Liver (tissue), 9 donors: ENCODE measurements around the gene TXNIP. TPM values are rescaled to one million over a fixed set of nuclear protein-coding genes. Genes with fewer than 3 reads are reported as not detected.
"Not testable (repeated sequence)": the region's sequence is repeated elsewhere in the genome, so short reads cannot be mapped to it uniquely, and the experiment has no call there.

Source experiments
- DNase-seq: peaks from one replicate; pipeline ENCODE4 v3.0.0-alpha.2; 2017; ENCODE audit warnings: low spot score
- H3K27ac ChIP-seq, 2 donors: one replicate each; pipeline ENCODE4 v1.7.0; 2013; ENCODE audit warnings: inconsistent platforms in 2 of 2, low read length in 2 of 2, control low read depth in 1 of 2, low read depth in 1 of 2, mild to moderate bottlenecking in 1 of 2
- H3K27me3 ChIP-seq, 4 donors: one replicate each; pipeline versions ENCODE4 v1.6.1 to v1.7.0; 2013; ENCODE audit warnings: low read length in 3 of 4, inconsistent platforms in 1 of 4, mild to moderate bottlenecking in 1 of 4, moderate library complexity in 1 of 4; ENCODE audit not compliant: control insufficient read depth in 4 of 4, insufficient read depth in 4 of 4
- H3K36me3 ChIP-seq, 4 donors: one replicate each; pipeline versions ENCODE4 v1.6.1 to v1.7.0; 2013; ENCODE audit warnings: low read length in 3 of 4, mild to moderate bottlenecking in 3 of 4, low read depth in 1 of 4, moderate library complexity in 1 of 4; ENCODE audit not compliant: control insufficient read depth in 4 of 4, insufficient read depth in 3 of 4
- H3K4me1 ChIP-seq, 4 donors: one replicate each; pipeline versions ENCODE4 v1.6.1 to v1.7.0; 2013; ENCODE audit warnings: low read length in 3 of 4, mild to moderate bottlenecking in 3 of 4, moderate library complexity in 1 of 4; ENCODE audit not compliant: control insufficient read depth in 4 of 4, insufficient read depth in 4 of 4
- H3K4me3 ChIP-seq, 3 donors: one replicate each; pipeline versions ENCODE4 v1.6.1 to v1.7.0; 2013; ENCODE audit warnings: low read length in 3 of 3, control low read depth in 1 of 3, low read depth in 1 of 3, mild to moderate bottlenecking in 1 of 3
- H3K9ac ChIP-seq, 2 donors: one replicate each; pipeline ENCODE4 v1.7.0; 2013; ENCODE audit warnings: low read length in 2 of 2, mild to moderate bottlenecking in 2 of 2, moderate library complexity in 2 of 2, control low read depth in 1 of 2, low read depth in 1 of 2
- H3K9me3 ChIP-seq, 4 donors: one replicate each; pipeline versions ENCODE4 v1.6.1 to v1.7.0; 2013; ENCODE audit warnings: low read length in 3 of 4; ENCODE audit not compliant: control insufficient read depth in 4 of 4
- EGR1 ChIP-seq, 2 donors: IDR thresholded peaks; 2 replicates each; pipeline ENCODE4 v1.6.1; 2016 to 2018; ENCODE audit warnings: antibody characterized with exemption in 2 of 2, low read depth in 2 of 2
- FOXA1 ChIP-seq: IDR thresholded peaks from 2 replicates; pipeline ENCODE4 v1.6.1; 2016; ENCODE audit warnings: antibody characterized with exemption
- FOXA2 ChIP-seq: IDR thresholded peaks from 2 replicates; pipeline ENCODE4 v1.6.1; 2016; ENCODE audit warnings: antibody characterized with exemption
- GABPA ChIP-seq, 2 donors: IDR thresholded peaks in 1 of 2; conservative IDR thresholded peaks in 1 of 2; 2 replicates each; pipeline ENCODE4 v1.6.1; 2016; ENCODE audit warnings: antibody characterized with exemption in 2 of 2, mild to moderate bottlenecking in 1 of 2, moderate library complexity in 1 of 2
- HNF4A ChIP-seq, 2 donors: conservative IDR thresholded peaks; 2 replicates each; pipeline ENCODE4 v1.6.1; 2016; ENCODE audit warnings: antibody characterized with exemption in 2 of 2, mild to moderate bottlenecking in 2 of 2
- HNF4G ChIP-seq: IDR thresholded peaks from 2 replicates; pipeline ENCODE4 v1.6.1; 2016; ENCODE audit warnings: antibody characterized with exemption
- JUND ChIP-seq, 2 donors: IDR thresholded peaks; 2 replicates each; pipeline ENCODE4 v1.6.1; 2016; ENCODE audit warnings: antibody characterized with exemption in 2 of 2
- NR2F2 ChIP-seq: IDR thresholded peaks from 2 replicates; pipeline ENCODE4 v1.6.1; 2016; ENCODE audit warnings: antibody characterized with exemption
- RAD21 ChIP-seq, 2 donors: IDR thresholded peaks; 2 replicates each; pipeline ENCODE4 v1.6.1; 2016; ENCODE audit warnings: antibody characterized with exemption in 2 of 2, mild to moderate bottlenecking in 2 of 2
- RXRA ChIP-seq, 2 donors: IDR thresholded peaks; 2 replicates each; pipeline ENCODE4 v1.6.1; 2017 to 2018; ENCODE audit warnings: antibody characterized with exemption in 2 of 2, mild to moderate bottlenecking in 1 of 2
- SP1 ChIP-seq: IDR thresholded peaks from 2 replicates; pipeline ENCODE4 v1.6.1; 2018; ENCODE audit warnings: antibody characterized with exemption, mild to moderate bottlenecking
- TAF1 ChIP-seq: conservative IDR thresholded peaks from 2 replicates; pipeline ENCODE4 v1.6.1; 2016; ENCODE audit warnings: antibody characterized with exemption, mild to moderate bottlenecking
- WGBS: extraction: QIAGEN DNeasy Blood & Tissue Kit; methylation state at CpG from one replicate; pipeline ENCODE4 v1.1.7; 2013; 5-methylcytosine and 5-hydroxymethylcytosine counted together
- polyA plus RNA-seq, 2 donors: library from polyadenylated mRNA; stranded (reverse) in 1 of 2; unstranded in 1 of 2; fragments of 200-250 nt in 1 of 2; fragments of >200 nt in 1 of 2; fragmentation: Nextera tagmentation in 1 of 2; extraction: Ambion mirVana in 1 of 2; gene quantifications; one replicate each; pipeline versions ENCODE4 v1.2.1 to v1.2.3, GENCODE V29; 2013 to 2015
- total RNA-seq, 2 donors: library from RNA; depleted of rRNA; stranded (reverse); fragments of >200 nt; gene quantifications; one replicate each; pipeline ENCODE4 v1.2.3, GENCODE V29; 2014
- TF ChIP-seq, protein P1 (sequence below): IDR thresholded peaks from 2 replicates; pipeline ENCODE4 v1.6.1; 2016; ENCODE audit warnings: antibody characterized with exemption
- TF ChIP-seq, protein P2 (sequence below): IDR thresholded peaks from 2 replicates; pipeline ENCODE4 v1.6.1; 2016; ENCODE audit warnings: antibody characterized with exemption
- TF ChIP-seq, protein P3 (sequence below): fragments of 150-350 bp; IDR thresholded peaks from 2 replicates; pipeline ENCODE4 v1.5.1; 2017; ENCODE audit warnings: improper control_type of control experiment, low read depth, low read length; ENCODE audit not compliant: missing input control
- TF ChIP-seq, protein P4 (sequence below): IDR thresholded peaks from 2 replicates; pipeline ENCODE4 v1.6.1; 2016; ENCODE audit warnings: antibody characterized with exemption
- donor health status: healthy.
- donor health status: healthy.
- donor health status: healthy.
- donor health status: healthy.
- donor health status: healthy.

Gene TXNIP
- total and polyA plus RNA-seq, 4 donors = 53.8 to 223 (median 92.0) TPM

DNA sequence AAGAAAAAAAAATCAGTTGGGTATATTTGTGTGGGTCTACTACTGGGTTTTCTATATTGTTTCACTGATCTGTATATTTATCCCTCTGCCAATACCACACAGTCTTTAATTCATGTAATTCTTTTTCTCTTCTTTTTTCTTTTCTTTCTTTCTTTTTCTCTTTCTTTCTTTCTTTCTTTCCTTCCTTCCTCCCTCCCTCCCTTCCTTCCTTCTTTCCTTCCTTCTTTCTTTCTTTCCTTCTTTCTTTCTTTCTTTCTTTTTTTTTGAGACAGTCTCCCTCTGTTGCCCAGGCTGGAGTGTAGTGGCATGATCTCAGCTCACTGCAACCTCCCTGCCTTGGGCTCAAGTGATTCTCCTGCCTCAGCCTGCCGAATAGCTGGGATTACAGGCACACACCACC is 30.3 kb upstream of the TXNIP start:
- H3K4me3 ChIP-seq, H3K4me1 ChIP-seq, H3K9ac ChIP-seq, DNase-seq, H3K27me3 ChIP-seq, H3K27ac ChIP-seq, H3K36me3 ChIP-seq, H3K9me3 ChIP-seq: not testable (repeated sequence)
- 93% methylated on average over 1 of the region's 1 CpG for WGBS

DNA sequence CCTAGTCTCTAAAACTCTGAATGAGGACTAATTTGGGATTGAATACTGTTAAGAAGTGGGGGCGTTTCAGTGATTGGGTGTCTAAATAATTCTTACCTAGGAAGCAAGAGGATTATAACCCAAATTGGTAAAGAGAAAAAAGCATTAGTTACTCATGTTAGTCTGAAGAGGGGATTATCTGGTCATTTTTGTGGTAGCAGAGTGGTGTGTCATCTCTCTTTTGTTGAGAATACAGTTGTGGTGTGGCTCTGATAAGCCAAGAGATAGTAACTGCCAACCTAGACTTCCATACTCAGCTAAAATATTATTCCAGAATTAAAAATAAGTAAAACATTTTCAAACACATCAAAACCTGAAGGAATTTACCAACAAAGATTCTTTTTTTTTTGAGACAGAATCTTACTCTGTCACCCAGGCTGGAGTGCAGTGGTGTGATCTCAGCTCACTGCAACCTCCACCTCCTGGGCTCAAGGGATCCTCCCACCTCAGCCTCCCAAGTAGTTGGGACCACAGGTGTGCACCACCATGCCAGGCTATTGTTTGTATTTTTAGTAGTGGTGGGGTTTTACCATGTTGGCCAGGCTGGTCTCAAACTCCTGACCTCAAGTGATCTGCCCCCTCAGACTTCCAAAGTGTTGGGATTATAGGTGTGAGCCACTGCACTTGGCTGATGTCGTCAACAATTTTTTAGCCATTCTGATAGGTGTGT is 29.6 kb upstream of the TXNIP start:
- not testable (repeated sequence) for H3K27me3 ChIP-seq, H3K9me3 ChIP-seq, H3K9ac ChIP-seq, DNase-seq, H3K27ac ChIP-seq, H3K36me3 ChIP-seq, H3K4me1 ChIP-seq, H3K4me3 ChIP-seq
- WGBS = 91% methylated on average over 2 of the region's 2 CpGs

DNA sequence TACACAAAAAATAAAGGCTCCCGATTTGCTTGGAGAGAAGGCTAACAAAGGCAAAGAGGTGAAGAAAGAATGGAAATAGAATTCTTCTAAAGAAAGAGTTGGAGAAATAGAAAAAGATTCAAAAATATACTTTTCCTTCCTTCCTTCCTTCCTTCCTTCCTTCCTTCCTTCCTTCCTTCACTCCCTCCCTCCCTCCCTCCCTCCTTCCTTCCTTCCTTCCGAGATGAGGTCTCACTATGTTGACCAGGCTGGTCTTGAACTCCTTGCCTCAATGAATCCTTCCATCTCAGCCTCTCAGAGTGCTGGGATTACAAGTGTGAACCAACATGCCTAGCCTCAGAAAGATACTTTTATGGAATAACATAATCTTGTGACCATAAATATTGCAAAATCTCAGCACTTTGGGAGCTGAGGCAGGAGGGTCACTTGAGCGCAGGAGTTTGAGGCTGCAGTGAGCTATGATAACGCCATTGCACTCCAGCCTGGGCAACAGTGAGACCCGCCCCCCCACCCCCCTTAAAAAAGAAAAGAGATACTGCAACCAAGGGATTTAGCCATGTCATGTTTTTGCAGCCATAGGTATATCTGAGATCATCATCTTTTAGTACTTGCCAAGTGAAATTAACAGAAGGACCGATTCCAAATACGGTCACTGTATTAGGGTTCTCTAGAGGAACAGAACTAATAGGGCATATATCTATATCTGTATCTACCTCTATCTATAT is 26.2 kb upstream of the TXNIP start:
- no peak overlapping the region for H3K9ac ChIP-seq
- H3K4me1 ChIP-seq = peaks cover 2 to 20% (median 9%) of the 10 kb centered on the region in 4 donors
- no peaks in the 10 kb centered on the region for H3K27me3 ChIP-seq
- H3K36me3 ChIP-seq = peaks cover 2 to 12% (median 7%) of the 10 kb centered on the region in 4 donors
- H3K4me3 ChIP-seq = no peak overlapping the region
- 83% methylated on average over 7 of the region's 7 CpGs for WGBS
- H3K9me3 ChIP-seq = no peaks in the 10 kb centered on the region
- no peak for DNase-seq
- TF ChIP-seq, protein P1, sequence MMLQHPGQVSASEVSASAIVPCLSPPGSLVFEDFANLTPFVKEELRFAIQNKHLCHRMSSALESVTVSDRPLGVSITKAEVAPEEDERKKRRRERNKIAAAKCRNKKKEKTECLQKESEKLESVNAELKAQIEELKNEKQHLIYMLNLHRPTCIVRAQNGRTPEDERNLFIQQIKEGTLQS = no peak
- TF ChIP-seq GABPA (IDR thresholded peaks at IDR 0.05 in 1 of 2, conservative IDR thresholded peaks at IDR 0.05 in 1 of 2) = no peak
- no peak for TF ChIP-seq JUND (IDR thresholded peaks at IDR 0.05)
- no peak for TF ChIP-seq EGR1 (IDR thresholded peaks at IDR 0.05; ENCODE audit: low read depth in 2 of 2)
- no peak for TF ChIP-seq SP1
- no peak for TF ChIP-seq RAD21 (IDR thresholded peaks at IDR 0.05)
- TF ChIP-seq, protein P2, sequence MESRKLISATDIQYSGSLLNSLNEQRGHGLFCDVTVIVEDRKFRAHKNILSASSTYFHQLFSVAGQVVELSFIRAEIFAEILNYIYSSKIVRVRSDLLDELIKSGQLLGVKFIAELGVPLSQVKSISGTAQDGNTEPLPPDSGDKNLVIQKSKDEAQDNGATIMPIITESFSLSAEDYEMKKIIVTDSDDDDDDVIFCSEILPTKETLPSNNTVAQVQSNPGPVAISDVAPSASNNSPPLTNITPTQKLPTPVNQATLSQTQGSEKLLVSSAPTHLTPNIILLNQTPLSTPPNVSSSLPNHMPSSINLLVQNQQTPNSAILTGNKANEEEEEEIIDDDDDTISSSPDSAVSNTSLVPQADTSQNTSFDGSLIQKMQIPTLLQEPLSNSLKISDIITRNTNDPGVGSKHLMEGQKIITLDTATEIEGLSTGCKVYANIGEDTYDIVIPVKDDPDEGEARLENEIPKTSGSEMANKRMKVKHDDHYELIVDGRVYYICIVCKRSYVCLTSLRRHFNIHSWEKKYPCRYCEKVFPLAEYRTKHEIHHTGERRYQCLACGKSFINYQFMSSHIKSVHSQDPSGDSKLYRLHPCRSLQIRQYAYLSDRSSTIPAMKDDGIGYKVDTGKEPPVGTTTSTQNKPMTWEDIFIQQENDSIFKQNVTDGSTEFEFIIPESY = no peak
- no peak for TF ChIP-seq TAF1
- TF ChIP-seq FOXA2 = no peak
- no peak for TF ChIP-seq RXRA (IDR thresholded peaks at IDR 0.05)
- TF ChIP-seq, protein P3, sequence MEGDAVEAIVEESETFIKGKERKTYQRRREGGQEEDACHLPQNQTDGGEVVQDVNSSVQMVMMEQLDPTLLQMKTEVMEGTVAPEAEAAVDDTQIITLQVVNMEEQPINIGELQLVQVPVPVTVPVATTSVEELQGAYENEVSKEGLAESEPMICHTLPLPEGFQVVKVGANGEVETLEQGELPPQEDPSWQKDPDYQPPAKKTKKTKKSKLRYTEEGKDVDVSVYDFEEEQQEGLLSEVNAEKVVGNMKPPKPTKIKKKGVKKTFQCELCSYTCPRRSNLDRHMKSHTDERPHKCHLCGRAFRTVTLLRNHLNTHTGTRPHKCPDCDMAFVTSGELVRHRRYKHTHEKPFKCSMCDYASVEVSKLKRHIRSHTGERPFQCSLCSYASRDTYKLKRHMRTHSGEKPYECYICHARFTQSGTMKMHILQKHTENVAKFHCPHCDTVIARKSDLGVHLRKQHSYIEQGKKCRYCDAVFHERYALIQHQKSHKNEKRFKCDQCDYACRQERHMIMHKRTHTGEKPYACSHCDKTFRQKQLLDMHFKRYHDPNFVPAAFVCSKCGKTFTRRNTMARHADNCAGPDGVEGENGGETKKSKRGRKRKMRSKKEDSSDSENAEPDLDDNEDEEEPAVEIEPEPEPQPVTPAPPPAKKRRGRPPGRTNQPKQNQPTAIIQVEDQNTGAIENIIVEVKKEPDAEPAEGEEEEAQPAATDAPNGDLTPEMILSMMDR = no peak
- TF ChIP-seq, protein P4, sequence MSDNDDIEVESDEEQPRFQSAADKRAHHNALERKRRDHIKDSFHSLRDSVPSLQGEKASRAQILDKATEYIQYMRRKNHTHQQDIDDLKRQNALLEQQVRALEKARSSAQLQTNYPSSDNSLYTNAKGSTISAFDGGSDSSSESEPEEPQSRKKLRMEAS = no peak
- TF ChIP-seq HNF4A (conservative IDR thresholded peaks at IDR 0.05) = no peak
- no peak for TF ChIP-seq FOXA1
- no peak for TF ChIP-seq NR2F2
- no peak for TF ChIP-seq HNF4G
- H3K27ac ChIP-seq = no peak overlapping the region
